Ammon's horn (tissue), 1 donor: Measurements from ENCODE around the gene TAGLN2.

Experiments used
- DNase-seq: peaks from one replicate; pipeline ENCODE4 v3.0.0-alpha.2; 2016; ENCODE audit warnings: low spot score

TAGLN2 gene

GRCh38 chr1:159949123-159949522 is 23.8 kb upstream of the TAGLN2 start:
- DNase-seq, result no peak

- DNase-seq, result no peak
These were observed 22.6 kb upstream of the TAGLN2 start for GRCh38 chr1:159947942-159948341.

- DNase-seq, result no peak
These were observed 21.2 kb upstream of the TAGLN2 start for GRCh38 chr1:159946242-159947187.

DNA sequence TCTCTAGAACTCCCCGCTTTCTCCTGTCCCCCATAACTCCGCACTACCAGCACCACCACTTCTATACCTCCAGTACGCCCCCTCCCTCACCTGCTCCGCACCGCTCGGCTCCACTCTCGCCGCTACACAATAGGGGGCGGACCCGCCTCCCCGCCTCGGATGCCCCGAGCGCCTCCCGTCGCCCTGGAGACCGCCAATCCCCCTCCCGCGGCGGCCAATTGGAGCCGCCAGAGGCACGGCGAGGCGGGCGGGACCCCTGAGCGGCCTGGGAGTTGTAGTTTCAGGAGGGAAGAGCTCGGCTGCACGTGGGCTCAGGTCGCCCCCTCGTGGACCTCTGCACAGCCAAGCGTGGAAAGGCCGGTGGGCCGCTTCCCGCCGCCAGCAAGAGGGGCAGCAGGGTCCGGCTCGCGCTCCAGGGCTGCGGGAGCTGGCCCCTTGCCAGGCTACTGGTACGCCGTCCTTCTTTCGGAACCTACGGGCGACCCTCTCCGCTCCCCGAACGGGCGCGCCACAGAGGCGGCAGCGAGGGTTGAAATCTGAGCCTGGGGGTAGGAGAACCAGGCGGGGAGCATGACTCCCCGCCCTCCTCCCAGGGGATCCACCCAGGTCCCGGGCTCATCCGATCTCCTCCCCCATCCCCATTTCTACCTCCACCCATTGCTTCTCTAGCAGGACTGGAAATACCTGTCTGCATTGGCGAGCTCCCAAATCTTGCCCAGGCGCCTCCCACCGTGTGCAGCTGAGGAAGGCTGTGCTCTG is 20.4 kb upstream of the TAGLN2 start, which contains the start of gene IGSF9:
Gene IGSF9, minus strand, starts transcription at position 131 of the 759 bp plus-strand sequence. CDS start 2,159 bp downstream, outside the sequence.
- peak; percentile 86 for DNase-seq

- no peak for DNase-seq
These were observed 19.5 kb upstream of the TAGLN2 start for GRCh38 chr1:159944623-159945455.

DNA sequence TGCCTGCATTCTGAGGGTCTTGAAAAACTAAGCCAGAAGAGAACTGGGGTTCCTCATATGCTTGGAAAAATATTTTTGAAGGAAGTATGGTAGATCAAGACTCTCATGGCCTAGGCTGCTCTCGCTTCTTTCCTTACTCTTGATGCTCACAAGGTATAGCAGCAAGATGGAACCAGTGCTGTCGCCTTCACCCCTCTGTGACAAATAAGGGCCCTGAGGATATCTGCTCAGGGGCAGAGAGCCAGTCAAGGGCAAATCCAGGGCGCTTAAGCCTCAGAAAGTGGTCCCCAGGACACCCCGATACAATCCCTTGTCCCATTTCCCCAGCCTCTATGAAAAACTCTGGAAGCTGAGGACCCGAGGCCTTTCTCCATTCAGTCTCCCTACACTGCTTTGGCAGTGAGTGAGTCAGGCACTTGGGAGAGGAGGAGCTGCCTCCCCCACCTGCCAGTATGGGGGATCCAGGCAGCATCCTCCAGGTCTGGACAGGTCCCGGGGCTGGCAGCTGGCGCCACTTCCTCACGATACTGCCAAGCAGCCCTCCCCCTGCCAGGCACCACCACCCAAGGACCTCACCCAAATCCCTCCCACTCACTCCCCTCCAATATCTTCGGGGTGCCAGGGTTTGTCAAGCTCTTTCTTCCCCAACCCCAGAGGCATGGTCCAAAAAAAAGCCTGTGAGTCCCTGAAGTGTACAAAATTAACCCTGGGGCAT is 18.8 kb upstream of the TAGLN2 start:
- DNase-seq, result no peak

DNA sequence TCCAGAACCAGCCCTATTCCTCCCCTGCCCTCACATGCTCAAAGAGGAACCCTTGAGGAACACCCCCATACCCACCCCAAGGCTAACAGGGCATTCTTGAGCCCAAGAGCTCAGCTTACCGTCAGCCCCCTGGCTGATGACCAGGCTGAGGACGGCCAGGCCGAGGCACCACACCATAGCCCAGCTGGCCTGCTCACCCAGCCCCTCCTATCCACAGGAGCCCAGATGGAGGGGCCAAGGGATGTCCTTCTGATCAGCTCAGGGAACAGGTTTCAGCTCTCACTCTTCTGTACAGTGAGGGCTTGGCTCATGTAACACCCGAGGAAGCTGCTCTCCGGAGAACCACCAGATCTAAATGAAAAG is 18.0 kb upstream of the TAGLN2 start:
- DNase-seq, result no peak

DNA sequence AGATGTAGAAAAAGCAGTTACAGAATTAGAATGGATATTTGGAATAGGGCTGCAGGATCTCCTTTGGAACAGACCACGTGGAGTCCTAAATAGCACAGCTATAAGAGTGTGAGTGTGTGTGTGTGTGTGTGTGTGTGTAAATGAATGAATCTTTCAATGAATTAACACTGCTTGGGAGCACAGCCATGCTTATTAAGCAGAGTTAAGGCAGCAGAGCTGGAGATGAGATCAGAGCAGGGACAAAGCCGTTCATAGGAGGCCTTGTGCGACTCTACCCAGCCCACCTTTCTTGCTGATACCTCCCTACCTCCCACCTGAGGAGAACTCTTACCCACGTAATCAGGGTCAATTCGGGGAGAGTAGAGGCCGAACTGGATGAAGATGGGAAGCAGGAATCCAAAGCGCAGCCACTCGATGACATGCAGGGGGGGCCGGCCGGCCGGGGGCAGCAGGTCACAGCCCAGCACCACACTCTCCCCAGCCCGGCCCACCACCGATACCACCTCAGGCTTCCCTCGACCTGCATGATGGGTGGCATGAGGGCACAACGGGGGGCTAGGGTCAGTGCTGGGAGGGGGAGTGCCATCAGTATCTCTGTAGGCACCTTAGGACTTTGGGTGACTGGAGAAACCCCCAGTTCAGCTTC is 17.4 kb upstream of the TAGLN2 start:
- no peak for DNase-seq

DNA sequence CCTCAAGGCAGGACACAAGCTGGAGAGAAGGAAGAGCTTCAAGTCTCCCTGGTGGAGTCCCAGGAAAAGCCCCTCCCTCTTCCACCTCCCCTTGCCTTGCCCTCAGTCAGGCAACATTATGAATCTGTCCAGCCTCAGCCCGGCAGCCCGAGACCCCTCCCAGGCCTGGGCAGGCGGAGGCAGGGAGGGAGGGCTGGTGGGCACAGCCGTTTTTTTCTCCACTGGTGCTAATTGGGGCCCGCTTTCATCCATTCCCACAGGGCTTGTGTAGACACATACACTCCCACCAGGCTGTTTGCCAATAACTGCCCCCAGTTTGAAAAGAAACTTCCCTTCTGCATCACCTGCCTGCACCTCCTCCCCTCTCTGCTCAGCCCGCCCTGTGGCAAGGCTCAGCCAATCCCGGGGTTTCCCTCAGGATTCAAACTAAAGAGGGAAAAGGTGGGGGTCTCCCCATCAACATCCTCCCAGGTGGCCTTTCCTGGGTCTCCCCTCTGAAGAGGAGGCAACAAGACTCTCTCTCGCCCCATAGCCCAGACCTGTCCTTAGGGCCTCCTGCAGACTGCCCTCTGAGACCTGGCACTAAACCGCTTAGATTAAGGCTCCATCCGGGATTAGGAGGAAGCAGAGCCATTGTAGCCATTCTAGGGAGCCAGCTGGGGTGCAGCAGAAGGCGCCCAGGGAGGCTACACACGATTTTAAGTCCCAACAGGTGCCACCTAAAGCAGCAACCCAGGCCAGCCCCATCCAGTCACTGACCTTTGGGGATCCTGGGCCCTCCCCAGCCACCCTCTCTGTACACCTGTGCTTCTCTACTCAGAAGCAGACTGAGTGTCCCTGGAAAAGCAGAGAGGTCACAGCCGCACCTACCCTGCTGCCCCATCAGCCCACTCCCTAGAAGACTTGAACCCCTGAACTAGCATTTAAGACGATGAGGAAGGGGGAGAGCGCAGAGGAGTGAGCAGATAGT is 16.6 kb upstream of the TAGLN2 start:
- no peak for DNase-seq

- no peak for DNase-seq
These were observed 15.8 kb upstream of the TAGLN2 start for GRCh38 chr1:159941141-159941540.

DNA sequence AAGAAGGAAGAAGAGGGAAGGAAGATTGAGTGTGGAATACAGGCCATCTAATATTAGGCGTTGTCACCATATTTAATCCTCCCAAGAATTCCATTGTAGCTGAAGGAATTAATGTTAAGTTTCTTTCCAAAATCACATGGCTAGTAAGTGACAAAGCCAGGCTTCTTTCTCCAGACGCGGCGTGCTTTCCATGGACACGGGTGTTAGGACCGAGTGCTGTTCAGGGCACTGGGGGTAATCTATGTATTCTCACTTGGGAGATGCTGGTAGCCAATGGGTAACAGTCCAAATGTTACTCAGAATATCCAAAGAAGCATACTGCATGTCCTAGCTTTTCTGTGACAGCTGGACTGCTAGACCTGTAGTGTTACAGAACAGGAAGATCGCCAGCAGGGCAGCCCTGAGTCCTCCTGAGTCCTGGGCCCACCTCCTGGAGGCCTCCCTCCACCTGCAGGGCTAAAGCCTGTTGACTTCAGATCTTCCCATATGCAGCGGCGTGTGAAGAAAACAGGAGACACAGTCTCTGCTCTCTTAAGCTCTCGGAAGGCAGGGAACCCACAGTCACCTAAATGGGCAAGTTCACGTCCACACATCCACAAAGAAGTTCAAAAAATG is 14.8 kb upstream of the TAGLN2 start:
- no peak for DNase-seq

DNA sequence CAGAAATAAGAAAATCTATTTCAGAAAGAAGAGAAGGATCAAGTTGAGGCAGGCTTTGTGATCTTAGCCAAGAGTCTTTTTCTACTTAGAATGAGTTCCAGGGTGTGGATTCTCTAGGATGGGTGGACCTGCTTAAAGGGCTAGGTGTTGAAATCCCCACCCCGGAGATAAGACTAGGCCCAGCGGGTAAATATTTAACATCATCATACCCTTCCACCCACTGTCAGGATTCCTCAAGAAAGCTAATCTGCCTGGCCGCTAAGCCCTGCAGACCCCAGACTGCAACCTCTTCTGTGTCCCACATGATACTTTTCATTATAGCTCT is 14.3 kb upstream of the TAGLN2 start:
- DNase-seq, result no peak

- no peak for DNase-seq
These were observed 13.8 kb upstream of the TAGLN2 start for GRCh38 chr1:159938905-159939677.

DNA sequence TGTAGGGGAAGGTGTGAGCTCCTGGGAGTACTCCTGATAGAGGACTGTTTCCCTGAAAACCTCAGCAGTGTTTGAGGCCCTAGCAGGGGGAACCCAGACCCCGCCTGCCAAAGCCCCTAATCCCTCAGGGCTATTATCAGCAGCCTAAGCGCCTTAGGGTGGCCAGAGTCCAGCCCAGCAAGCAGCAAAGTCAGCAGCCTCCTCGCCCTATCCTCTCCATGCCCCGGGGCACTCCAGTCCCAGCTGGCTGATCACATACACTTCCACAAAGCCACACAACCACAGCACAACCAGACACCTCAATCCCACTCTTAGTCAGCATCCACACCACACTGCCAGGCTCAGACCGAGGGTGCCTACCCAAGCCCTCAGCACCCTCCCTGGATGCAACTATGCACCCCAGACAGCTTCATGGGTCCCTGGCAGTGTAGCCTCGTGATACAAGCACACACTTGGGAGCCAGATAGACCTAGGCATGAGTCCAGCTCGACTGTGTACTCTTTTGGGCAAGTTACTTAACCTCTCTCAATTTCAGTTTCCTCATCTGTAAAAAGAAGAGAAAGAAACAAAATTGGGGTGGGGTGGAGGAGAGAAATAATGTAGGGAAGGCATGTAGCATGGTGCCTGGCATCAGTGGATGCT is 13.0 kb upstream of the TAGLN2 start:
- no peak for DNase-seq

DNA sequence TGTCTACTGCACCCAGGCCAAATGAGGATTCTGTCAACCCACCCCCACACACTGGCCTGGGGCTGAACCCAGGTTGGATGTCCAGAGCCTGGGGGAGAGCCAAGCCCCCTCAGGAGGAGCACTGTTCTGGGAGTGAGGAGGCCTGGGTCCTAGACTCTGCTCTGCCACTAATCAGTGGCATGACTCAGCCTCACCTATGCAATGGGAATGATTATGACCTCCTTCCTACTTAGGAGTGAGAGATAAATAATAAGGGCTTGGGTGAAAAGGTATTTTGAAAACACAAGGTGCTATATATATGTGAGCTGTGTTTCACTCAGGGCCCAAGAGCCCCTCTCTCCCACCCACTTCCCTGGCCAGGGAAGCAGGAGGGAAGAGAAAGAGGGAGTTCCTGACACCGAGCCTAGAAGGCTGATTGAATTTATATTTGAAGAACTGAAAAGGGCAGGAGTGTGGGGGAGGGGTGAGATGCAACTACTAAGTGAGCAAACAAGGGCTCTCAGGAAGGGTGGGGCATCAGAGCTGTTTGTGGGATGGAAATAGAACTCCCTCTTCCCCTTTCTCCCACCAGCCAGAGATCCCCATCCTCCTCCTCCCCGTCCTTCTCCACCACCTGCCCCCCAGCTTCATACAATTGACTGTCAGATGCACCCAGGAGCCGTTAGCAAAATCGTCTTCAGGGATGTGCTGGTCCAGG is 11.9 kb upstream of the TAGLN2 start:
- no peak for DNase-seq

DNA sequence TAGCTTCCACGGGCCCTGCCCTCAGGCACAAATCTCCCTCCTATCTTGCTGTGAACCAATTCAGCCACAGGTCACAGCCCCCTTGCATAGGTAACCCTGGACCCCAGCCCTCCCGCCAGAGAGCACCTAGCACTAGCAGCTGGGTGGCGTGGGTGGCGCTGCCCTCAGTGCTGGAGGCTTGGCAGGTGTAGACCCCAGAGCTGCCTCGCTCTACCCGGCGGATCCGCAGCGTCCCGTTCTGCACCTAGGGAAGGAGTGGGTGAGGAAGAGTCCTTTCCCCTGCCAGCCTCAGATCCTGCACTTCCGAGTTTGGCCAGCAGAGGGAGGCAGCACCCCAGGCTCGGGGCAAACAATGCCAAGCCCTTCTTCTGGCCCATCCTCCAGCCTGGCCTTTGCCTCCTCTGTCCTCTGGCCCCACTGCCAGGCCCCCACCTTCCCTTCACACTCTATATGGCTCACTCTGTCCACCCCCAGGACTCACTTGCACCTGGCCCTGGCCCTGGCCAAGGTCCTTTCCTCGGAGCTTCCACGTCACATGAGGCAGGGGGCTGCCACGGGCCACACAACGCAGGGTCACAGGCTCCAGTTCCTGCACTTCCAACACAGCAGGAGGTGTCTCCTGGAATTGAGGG is 11.1 kb upstream of the TAGLN2 start:
- DNase-seq, result peak; percentile 52

DNA sequence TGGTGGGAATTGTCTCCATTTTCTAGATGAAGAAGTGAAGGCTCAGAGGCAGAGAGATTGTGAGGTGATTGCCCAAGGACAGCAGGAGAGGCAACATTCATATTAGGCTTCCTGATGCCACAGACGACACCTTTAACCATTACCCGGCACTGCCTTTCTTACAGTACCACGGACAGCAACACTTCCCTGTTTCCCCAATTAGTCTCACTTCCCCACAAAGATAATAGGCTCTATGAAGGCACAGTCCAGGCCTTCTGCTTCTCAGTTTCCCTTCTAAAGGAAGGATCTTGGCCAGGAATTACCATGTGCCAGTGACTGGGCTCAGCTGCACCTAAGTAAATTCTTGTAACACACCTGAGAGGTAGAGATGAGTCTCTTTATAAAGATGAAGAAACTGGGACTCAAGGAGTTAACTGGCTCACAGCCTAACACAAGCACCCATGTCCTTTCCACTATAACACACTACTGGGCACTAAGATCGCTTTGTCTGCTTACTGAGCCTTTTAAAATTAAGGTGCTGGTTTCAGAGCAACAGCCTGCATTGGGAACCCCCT is 10.5 kb upstream of the TAGLN2 start:
- no peak for DNase-seq
